Hematopoietic multipotent progenitor cell treated with erythropoietin and hydrocortisone succinate and interleukin-3 and kit ligand, for 6 days (in vitro differentiated cells): ENCODE results near the gene RALB.
"Not testable (repeated sequence)": the region's sequence is repeated elsewhere in the genome, so short reads cannot be mapped to it uniquely, and the experiment has no call there.

Source experiments
- DNase-seq: peaks from one replicate; pipeline ENCODE4 v3.0.0-alpha.2; 2015

The RALB gene

GRCh38 chr2:120244656-120245519, 7.8 kb upstream of the RALB start:
- DNase-seq, result no peak

- DNase-seq, result no peak
Measured at GRCh38 chr2:120245520-120246332, 6.9 kb upstream of the RALB start.

- no peak for DNase-seq
Measured at GRCh38 chr2:120246546-120247300, 5.9 kb upstream of the RALB start.

DNA sequence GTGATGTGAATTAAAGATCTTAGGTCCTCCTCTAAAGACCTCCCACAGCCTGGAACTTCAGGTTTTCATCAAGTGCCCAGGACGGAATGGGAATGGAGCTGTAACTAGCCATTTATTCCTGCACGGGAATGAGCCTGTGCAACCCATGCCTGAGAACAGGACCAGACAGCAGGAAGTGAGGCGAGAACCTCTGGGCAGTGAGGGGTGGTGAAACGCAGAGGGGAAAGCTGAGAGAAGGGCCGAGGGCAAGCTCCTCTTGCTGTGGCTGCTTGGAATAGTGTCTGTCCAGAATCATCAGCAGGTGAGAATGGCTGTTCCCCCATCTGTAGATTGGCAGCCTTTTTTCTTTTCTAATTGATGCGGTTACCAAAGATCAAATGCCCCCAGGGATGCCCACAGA, 4.8 kb upstream of the RALB start:
- no peak for DNase-seq

DNA sequence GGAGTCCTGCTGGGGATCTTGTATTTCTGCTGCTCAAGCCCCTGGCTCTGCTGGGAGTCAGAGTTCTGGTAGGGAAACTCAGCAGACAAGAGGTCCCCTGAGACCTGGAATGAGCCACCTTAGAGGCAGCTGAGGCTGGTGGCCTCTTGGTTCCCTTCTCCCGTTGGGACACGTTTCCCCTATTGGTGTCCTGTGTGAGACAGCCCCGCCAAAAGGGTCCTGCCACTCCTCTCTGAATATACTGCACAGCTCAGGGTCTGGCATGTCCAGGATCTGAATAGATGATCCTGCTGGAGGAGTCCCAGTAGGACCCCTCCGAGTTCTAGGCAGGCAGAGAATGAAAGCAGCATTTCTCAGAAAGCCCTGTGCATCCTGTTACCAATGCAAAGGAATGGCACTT, 2.0 kb upstream of the RALB start:
- no peak for DNase-seq

DNA sequence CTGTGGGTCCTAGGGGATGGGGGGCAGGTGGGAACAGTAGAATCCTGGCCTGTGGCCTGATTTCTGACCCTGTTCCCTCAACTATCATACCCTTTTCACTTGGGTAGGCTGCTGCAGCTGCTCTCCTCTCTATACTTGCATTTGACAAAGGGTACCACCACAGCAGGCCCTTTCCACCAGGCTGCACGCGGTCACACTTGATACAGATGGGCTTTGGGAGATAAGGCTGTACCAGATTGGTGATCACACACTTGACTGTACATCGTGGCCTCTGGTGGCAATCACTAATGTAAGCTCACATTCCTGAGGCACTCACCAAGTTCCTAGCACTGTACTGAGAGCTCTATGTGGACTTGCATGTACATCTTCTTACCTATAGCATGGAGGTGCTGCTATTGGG, 1.6 kb upstream of the RALB start:
- DNase-seq, result peak; percentile 75

DNA sequence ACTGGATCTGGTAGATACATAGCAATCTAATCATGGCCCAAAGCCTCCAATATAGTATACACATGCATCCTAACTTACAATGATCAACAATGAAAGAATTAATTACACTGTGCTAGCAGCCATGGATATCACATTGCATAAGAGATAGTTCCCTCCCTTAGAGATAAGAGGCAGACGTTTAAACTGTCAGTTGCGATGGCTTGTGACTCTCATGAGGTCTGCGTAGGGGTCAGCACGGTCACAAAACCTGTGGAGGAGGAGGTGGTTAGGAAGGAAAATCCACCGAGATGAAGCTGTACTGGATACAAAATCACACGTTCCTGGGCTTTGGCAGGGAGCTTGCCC, 800 bp upstream of the RALB start:
- DNase-seq, result peak; percentile 83

DNA sequence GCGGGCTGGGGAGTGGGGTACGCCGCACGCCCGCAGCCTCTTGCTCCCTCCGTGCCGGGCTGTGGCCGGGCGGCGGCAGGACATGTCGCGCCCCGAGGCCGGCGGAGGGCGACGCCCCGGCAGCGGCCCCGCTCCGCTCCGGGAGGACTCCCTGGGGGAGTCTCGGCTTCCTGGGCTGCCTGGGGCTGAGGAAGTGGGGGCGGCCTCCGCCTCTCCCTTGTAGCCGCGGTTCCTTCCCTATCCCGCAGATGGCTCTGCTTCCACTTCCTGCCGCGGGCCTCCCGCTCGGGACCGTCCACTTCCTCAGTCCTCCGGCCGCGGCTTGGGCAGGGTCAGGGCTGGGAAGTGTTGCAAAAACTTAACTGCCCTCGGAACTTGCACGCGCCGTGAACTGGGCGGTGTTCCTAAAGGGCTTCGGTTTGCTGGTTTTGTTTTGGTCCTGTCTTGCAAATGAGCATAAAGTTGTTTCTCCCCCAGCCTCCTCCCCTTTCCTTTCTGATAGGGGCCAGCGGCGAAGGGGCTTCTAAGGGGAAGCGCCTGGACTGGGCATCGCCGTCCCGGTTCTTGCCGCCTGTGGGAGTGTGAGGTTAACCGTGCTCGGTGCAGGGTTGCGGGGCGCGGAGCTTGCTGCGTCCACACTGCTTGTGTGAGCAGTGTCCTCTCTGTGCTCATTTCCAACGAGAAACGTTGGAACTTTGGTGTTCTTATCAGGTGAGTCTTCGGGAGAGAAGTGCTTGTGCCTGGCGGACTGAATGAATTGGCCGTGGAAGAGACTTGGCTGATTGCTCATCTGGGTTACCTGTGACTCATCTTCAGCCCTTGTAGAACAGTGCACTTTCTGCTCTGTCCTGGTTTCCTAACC, 600 bp downstream of the RALB start:
- DNase-seq, result peak; percentile 74

DNA sequence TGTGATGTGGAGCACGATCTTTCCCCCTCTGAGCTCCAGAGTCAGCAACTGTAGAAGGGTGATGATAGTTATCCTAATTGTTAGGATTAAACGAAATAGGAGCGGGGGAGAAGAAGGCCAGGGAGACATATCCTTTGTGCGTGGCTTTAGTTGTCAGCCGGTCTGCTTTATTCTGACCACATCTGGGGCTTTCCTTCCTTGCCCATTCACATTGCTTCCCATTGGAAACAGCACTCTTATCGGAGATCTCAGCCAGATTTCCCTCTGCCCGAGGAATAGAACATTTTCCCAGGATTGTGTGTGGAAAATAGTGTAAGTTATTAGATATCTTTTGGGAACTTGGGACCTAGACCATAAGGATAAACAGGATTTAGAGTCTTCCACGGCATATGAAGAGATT, 1.5 kb downstream of the RALB start:
- DNase-seq, result no peak

- DNase-seq, result no peak
Measured at GRCh38 chr2:120255071-120255470, 2.4 kb downstream of the RALB start.

GRCh38 chr2:120255986-120256650, 3.5 kb downstream of the RALB start:
- DNase-seq, result peak; percentile 33

GRCh38 chr2:120256651-120257000, 4.0 kb downstream of the RALB start:
- no peak for DNase-seq

GRCh38 chr2:120257522-120257921, 4.9 kb downstream of the RALB start:
- peak; percentile 56 for DNase-seq

DNA sequence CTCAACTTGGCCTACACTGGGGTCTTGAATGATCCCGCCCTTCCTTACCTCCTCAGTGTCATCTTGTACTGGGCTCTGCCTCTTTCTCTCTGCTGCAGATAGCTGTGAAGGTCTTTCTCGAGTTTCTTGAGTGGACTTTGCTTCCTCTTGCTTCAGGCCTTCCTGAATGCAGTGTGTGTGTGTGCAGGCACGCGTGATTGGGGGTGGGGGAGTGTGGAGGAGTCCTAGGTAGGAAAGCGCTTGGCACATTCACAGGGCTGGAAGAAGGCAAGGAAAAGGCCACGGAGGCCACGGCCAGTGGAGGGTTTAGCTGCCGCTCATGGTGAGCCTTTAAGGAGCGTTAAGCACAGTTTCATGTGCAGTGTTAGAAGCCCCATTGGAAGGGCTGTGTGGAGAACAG, 5.5 kb downstream of the RALB start:
- no peak for DNase-seq

GRCh38 chr2:120259939-120260338, 7.3 kb downstream of the RALB start:
- not testable (repeated sequence) for DNase-seq

GRCh38 chr2:120260736-120261135, 8.1 kb downstream of the RALB start:
- no peak for DNase-seq

GRCh38 chr2:120261387-120262006, 8.8 kb downstream of the RALB start:
- DNase-seq, result no peak

DNA sequence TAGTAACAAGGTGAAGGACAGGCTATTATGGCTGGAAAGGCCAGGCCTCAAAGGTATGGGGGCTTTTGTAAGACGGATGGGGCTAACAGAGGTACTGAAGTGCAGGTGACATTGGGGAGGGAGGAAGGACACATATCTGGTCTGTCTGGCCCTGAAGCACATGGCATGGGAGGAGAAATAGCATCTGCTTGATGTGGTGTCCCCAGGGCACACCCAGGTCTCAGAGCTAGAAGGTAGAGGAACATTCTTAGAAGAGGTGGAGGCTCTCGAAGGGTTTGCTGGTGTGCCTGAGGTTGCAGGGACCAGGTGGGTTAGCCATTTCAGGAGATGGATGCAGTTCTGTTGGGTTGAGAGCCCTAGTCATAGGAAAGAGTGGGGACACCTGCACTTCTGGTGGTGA, 9.5 kb downstream of the RALB start:
- no peak for DNase-seq

DNA sequence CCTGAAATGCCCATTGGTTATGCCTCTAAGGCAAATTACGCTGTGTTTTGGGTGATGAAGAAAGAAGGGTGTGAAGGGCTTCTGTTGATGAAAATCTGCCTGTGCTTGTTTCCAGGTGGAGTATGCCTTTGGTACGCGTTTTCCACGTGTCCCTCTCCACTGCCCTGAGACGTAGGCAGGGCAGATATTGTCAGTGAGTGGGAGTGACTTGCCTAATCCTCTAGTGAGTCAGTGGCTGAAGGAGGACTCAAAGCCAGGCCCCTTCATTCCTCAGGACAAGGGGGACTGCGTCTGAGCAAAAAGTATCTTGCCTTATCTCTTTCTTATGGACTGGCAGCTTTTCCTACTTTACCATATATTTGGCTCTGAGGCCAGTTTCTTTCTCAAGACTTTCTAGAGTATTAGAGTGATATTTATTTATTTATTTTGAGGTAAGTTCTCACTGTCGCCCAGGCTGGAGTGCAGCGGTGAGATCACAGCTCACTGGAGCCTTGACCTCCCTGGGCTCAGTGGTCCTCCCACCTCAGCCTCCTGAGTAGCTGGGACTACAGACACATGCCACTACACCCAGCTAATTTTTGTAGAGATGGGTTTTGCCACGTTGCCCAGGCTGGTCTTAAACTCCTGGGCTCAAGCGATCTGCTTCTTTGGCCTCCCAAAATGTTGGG, 10.2 kb downstream of the RALB start:
- peak; percentile 40 for DNase-seq

- peak; percentile 51 for DNase-seq
Measured at GRCh38 chr2:120265006-120265405, 12.4 kb downstream of the RALB start.

GRCh38 chr2:120267348-120267747, 14.7 kb downstream of the RALB start:
- DNase-seq, result no peak
